SHP77 treated with DMSO at 0.1 percent for 48 hours (cell line): ENCODE results near the gene HLF.

Source experiments
- DNase-seq: peaks from one replicate; lab custom pipeline; 2025; lab: John Stamatoyannopoulos, UW

HLF gene

GRCh38 chr17:55290492-55291113 lies 25.8 kb downstream of the HLF start:
- no peak for DNase-seq

- no peak for DNase-seq
These were observed 26.4 kb downstream of the HLF start for GRCh38 chr17:55291114-55291507.

GRCh38 chr17:55292094-55292493 lies 27.3 kb downstream of the HLF start:
- DNase-seq: no peak

GRCh38 chr17:55294042-55294751 lies 29.4 kb downstream of the HLF start:
- DNase-seq: no peak

GRCh38 chr17:55295411-55296170 lies 30.8 kb downstream of the HLF start:
- peak; percentile 18 for DNase-seq

GRCh38 chr17:55296171-55296695 lies 31.5 kb downstream of the HLF start:
- no peak for DNase-seq

- DNase-seq: no peak
These were observed 31.9 kb downstream of the HLF start for GRCh38 chr17:55296699-55297098.

- DNase-seq: no peak
These were observed 33.5 kb downstream of the HLF start for GRCh38 chr17:55298111-55298730.

GRCh38 chr17:55299162-55299838 lies 34.5 kb downstream of the HLF start:
- no peak for DNase-seq

GRCh38 chr17:55299890-55300289 lies 35.1 kb downstream of the HLF start:
- DNase-seq: no peak

- DNase-seq: no peak
These were observed 35.9 kb downstream of the HLF start for GRCh38 chr17:55300479-55301290.

- no peak for DNase-seq
These were observed 37.0 kb downstream of the HLF start for GRCh38 chr17:55301521-55302406.

- DNase-seq: no peak
These were observed 37.6 kb downstream of the HLF start for GRCh38 chr17:55302407-55302787.

- DNase-seq: no peak
These were observed 38.3 kb downstream of the HLF start for GRCh38 chr17:55303008-55303493.

GRCh38 chr17:55303701-55304145 lies 39.0 kb downstream of the HLF start:
- DNase-seq: no peak

- no peak for DNase-seq
These were observed 39.6 kb downstream of the HLF start for GRCh38 chr17:55304171-55304859.

- DNase-seq: no peak
These were observed 40.7 kb downstream of the HLF start for GRCh38 chr17:55305321-55306087.

- no peak for DNase-seq
These were observed 43.1 kb downstream of the HLF start for GRCh38 chr17:55307879-55308278.
